OCI-LY7 (cell line): ENCODE results near the gene PIK3C2B. TPM values are rescaled to one million over a fixed set of nuclear protein-coding genes. Genes with fewer than 3 reads are reported as not detected.

Experiments
- BruUV-seq: library from RNA; stranded (reverse); fragments of 400-500 nt; replicated peaks from 2 replicates; lab custom pipeline; 2021; lab: Mats Ljungman, UMichigan
- CTCF ChIA-PET: fragments of 300-600 bp; sonication (Branson Sonifier 250); formaldehyde crosslinking; loops from one replicate; lab custom pipeline; 2022; ENCODE audit warnings: antibody characterized with exemption; ENCODE audit not compliant: unreplicated experiment; lab: Charles Lee
- POLR2A ChIA-PET: fragments of 300-600 bp; sonication (Branson Sonifier 250); formaldehyde crosslinking; loops from one replicate; lab custom pipeline; 2022; ENCODE audit warnings: antibody characterized with exemption; lab: Charles Lee
- DNase-seq: peaks from one replicate; pipeline ENCODE4 v3.0.0-alpha.2; 2015; ENCODE audit warnings: low spot score
- H2AFZ ChIP-seq: fragments of 200-600 bp; sonication (generic), shearing (Covaris generic); 2 replicates; pipeline ENCODE4 v1.6.1; 2014; ENCODE audit warnings: mild to moderate bottlenecking, antibody characterized with exemption, low read length, moderate library complexity
- H3K27ac ChIP-seq: fragments of 200-600 bp; sonication (generic); 2 replicates; pipeline ENCODE4 v1.5.1; 2014; ENCODE audit warnings: mixed run types, low read depth, mild to moderate bottlenecking, moderate library complexity, low read length, inconsistent platforms; ENCODE audit not compliant: poor library complexity, severe bottlenecking
- H3K36me3 ChIP-seq: fragments of 200-600 bp; sonication (generic); 2 replicates; pipeline ENCODE4 v1.6.1; 2014; ENCODE audit warnings: mild to moderate bottlenecking, antibody characterized with exemption, low read length, moderate library complexity, mixed read lengths; ENCODE audit not compliant: insufficient read depth
- H3K4me1 ChIP-seq: fragments of 200-600 bp; sonication (generic); 2 replicates; pipeline ENCODE4 v1.5.1; 2014; ENCODE audit warnings: mild to moderate bottlenecking, low read length; ENCODE audit not compliant: insufficient read depth, poor library complexity, severe bottlenecking
- H3K4me2 ChIP-seq: fragments of 200-600 bp; sonication (generic); 2 replicates; pipeline ENCODE4 v1.6.1; 2014; ENCODE audit warnings: mild to moderate bottlenecking, low read length
- H3K4me3 ChIP-seq: fragments of 200-600 bp; sonication (generic); 2 replicates; pipeline ENCODE4 v1.5.1; 2014; ENCODE audit warnings: mild to moderate bottlenecking, low read depth, low read length; ENCODE audit not compliant: poor library complexity, severe bottlenecking
- H3K79me2 ChIP-seq: fragments of 200-600 bp; sonication (generic); 2 replicates; pipeline ENCODE4 v1.6.1; 2016; ENCODE audit warnings: low read depth, mild to moderate bottlenecking, low read length, moderate library complexity, mixed read lengths; ENCODE audit not compliant: insufficient read depth
- H3K9me2 ChIP-seq: fragments of 200-600 bp; sonication (generic); 2 replicates; pipeline ENCODE4 v1.6.1; 2016; ENCODE audit warnings: mild to moderate bottlenecking, low read length, mixed read lengths; ENCODE audit not compliant: insufficient read depth
- H3K9me3 ChIP-seq: fragments of 200-600 bp; sonication (generic); 2 replicates; pipeline ENCODE4 v1.6.1; 2014; ENCODE audit warnings: mild to moderate bottlenecking, mixed run types, low read length, mixed read lengths
- H4K20me1 ChIP-seq: fragments of 200-600 bp; sonication (generic); 2 replicates; pipeline ENCODE4 v1.6.1; 2014; ENCODE audit warnings: mild to moderate bottlenecking, antibody characterized with exemption, low read length, moderate library complexity, mixed read lengths; ENCODE audit not compliant: insufficient read depth
- CTCF ChIP-seq: fragments of 200-600 bp; sonication (generic); conservative IDR thresholded peaks from 2 replicates; pipeline ENCODE4 v1.5.1; 2014; ENCODE audit warnings: mild to moderate bottlenecking, antibody characterized with exemption, low read length, moderate library complexity, mixed read lengths
- EZH2phosphoT487 ChIP-seq: fragments of 200-600 bp; sonication (generic); IDR thresholded peaks from 2 replicates; pipeline ENCODE4 v1.6.1; 2018; ENCODE audit warnings: low read depth, borderline replicate concordance, mild to moderate bottlenecking, mixed run types, antibody characterized with exemption, low read length, moderate library complexity, mixed read lengths
- intact Hi-C: fragments of 100-400 bp; cut with micrococcal nuclease; formaldehyde crosslinking; loops from one replicate; pipeline ENCODE4 v1.10.0; 2022; ENCODE audit not compliant: unreplicated experiment
- total RNA-seq, 2 experiments: library from RNA; depleted of rRNA in 1 of 2; stranded (reverse); fragments of >200 nt in 1 of 2; shearing (Covaris generic) in 1 of 2; gene quantifications; 2 replicates each; pipeline ENCODE4 v1.2.3, GENCODE V29; 2014 to 2022

PIK3C2B gene
- total RNA-seq, 2 experiments from 2014 or later = 12.5 to 43.9 TPM

DNA sequence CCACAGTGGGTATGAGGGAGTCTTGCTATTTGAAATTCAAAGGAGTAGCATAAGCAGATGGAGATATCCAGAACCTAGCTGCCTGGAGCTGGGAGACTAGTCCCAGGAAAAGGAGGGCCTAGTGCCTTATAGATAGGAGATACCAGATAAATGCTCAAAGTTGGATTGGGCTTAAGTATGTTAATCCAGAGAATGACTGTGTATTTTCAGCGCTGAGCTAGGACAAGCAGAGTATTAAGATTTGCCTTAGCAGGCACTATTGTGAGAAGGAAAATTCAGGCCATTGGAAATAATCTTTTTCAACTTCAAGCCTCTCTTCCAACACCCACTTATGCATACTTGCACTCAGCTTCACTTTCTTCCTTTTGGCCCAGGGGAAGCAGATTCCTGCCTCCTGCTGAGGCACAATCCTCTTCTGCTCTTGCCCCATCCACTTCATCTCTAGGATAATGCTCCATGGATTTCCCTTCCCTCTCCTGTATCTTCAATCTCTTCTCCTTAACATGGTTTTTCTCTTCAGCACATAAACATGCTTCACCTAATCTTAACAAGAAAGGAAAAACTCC lies 21.1 kb downstream of the PIK3C2B start:
- Histone ChIP-seq H4K20me1 (no peaks in the 10 kb centered on the region), H3K4me1 (peaks cover 13% of the 10 kb centered on the region), H3K4me3 (no peak overlapping the region), H3K4me2 (no peak overlapping the region), H3K36me3 (no peaks in the 10 kb centered on the region), H3K79me2 (no peaks in the 10 kb centered on the region), H3K9me2 (no peaks in the 10 kb centered on the region), H3K9me3 (no peaks in the 10 kb centered on the region), H3K27ac (no peak overlapping the region), H2AFZ (no peak overlapping the region)
- no TSS peak for BruUV-seq
- no peak for DNase-seq
- intact Hi-C loops = no loop called here
- CTCF ChIA-PET = no interaction called here
- TF ChIP-seq EZH2phosphoT487 (no peak), CTCF (no peak)
- POLR2A ChIA-PET = interaction anchor here (1.2 to 1.3 kb wide), 2 partner anchors 15 to 24 kb away, joined by 4 read pairs; no protein-coding TSS in a partner anchor

- BruUV-seq = no TSS peak
- H3K9me2 ChIP-seq = no peaks in the 10 kb centered on the region
- H4K20me1 ChIP-seq = no peaks in the 10 kb centered on the region
- H3K4me3 ChIP-seq = no peak overlapping the region
- CTCF ChIA-PET = no interaction called here
- no peaks in the 10 kb centered on the region for H3K79me2 ChIP-seq
- no peak overlapping the region for H2AFZ ChIP-seq
- peaks cover 12% of the 10 kb centered on the region for H3K4me1 ChIP-seq
- no peaks in the 10 kb centered on the region for H3K9me3 ChIP-seq
- no peak for TF ChIP-seq CTCF
- no peak for TF ChIP-seq EZH2phosphoT487
- no peak for DNase-seq
- POLR2A ChIA-PET = interaction anchor here (0.7 to 1.3 kb wide), 4 partner anchors 9 to 43 kb away, joined by 4 to 5 read pairs (median 4); no protein-coding TSS in a partner anchor
- H3K4me2 ChIP-seq = no peak overlapping the region
- H3K27ac ChIP-seq = no peak overlapping the region
- intact Hi-C loops = no loop called here
- no peaks in the 10 kb centered on the region for H3K36me3 ChIP-seq
Observed at GRCh38 chr1:204472660-204473059, 21.9 kb downstream of the PIK3C2B start.

DNA sequence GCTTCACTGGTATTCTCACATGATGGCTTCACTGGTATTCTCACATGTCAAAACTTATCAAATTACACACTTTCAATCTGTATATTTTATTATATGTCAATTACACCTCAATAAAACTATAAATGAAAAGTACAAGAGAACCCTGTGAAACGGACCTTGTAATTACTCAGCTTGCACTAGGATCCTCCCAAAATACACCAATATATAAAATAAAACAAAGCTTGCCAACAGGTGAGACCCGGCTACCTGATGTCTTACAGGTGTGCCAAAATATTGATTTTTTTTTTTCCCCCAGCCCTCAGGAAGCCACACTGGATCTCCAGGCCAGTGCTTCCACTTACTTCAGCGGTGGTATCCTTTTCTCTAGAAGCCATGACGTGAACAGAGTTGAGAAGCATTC lies 22.9 kb downstream of the PIK3C2B start:
- H3K9me2 ChIP-seq = no peaks in the 10 kb centered on the region
- H3K4me3 ChIP-seq = no peak overlapping the region
- no peak overlapping the region for H3K27ac ChIP-seq
- peaks cover 16% of the 10 kb centered on the region for H3K4me1 ChIP-seq
- no peak for TF ChIP-seq EZH2phosphoT487
- no peak for TF ChIP-seq CTCF
- no peaks in the 10 kb centered on the region for H3K36me3 ChIP-seq
- H3K4me2 ChIP-seq = no peak overlapping the region
- H3K9me3 ChIP-seq = no peaks in the 10 kb centered on the region
- DNase-seq = no peak
- ChIA-PET CTCF (no interaction called here), POLR2A (interaction anchor here (1.0 kb wide), 1 partner anchor 10 kb away, joined by 5 read pairs; no protein-coding TSS in a partner anchor)
- no peak overlapping the region for H2AFZ ChIP-seq
- no TSS peak for BruUV-seq
- no peaks in the 10 kb centered on the region for H3K79me2 ChIP-seq
- intact Hi-C loops = no loop called here
- no peaks in the 10 kb centered on the region for H4K20me1 ChIP-seq
